H9 (cell line): ENCODE data around the gene TRAF5. TPM values are rescaled to one million over a fixed set of nuclear protein-coding genes. Genes with fewer than 3 reads are reported as not detected.

Source experiments
- DNase-seq: peaks from one replicate; pipeline ENCODE4 v3.0.0-alpha.2; 2017
- H2AFZ ChIP-seq: one replicate; pipeline ENCODE4 v1.6.1; 2013; ENCODE audit warnings: mild to moderate bottlenecking, low read length, control low read depth, moderate library complexity
- H2AK5ac ChIP-seq: 2 replicates; pipeline ENCODE4 v1.6.1; 2013; ENCODE audit warnings: low read length, control low read depth, mixed read lengths; ENCODE audit not compliant: insufficient read length
- H2BK120ac ChIP-seq: one replicate; pipeline ENCODE4 v1.6.1; 2013; ENCODE audit warnings: low read depth, mild to moderate bottlenecking, low read length, control low read depth, inconsistent platforms; ENCODE audit not compliant: poor library complexity, severe bottlenecking
- H2BK12ac ChIP-seq: 2 replicates; pipeline ENCODE4 v1.6.1; 2013; ENCODE audit warnings: low read length, control low read depth, mixed read lengths, low read depth; ENCODE audit not compliant: insufficient read length
- H2BK15ac ChIP-seq: 2 replicates; pipeline ENCODE4 v1.6.1; 2013; ENCODE audit warnings: low read depth, low read length, control low read depth
- H2BK20ac ChIP-seq: one replicate; pipeline ENCODE4 v1.6.1; 2013; ENCODE audit warnings: low read depth, mild to moderate bottlenecking, low read length, control low read depth, inconsistent platforms; ENCODE audit not compliant: poor library complexity, severe bottlenecking
- H2BK5ac ChIP-seq: 2 replicates; pipeline ENCODE4 v1.6.1; 2013; ENCODE audit warnings: low read length, control low read depth, mixed read lengths; ENCODE audit not compliant: insufficient read length
- H3K14ac ChIP-seq: 2 replicates; pipeline ENCODE4 v1.6.1; 2013; ENCODE audit warnings: low read length, control low read depth; ENCODE audit not compliant: insufficient read depth
- H3K18ac ChIP-seq: 2 replicates; pipeline ENCODE4 v1.6.1; 2013; ENCODE audit warnings: low read depth, mild to moderate bottlenecking, mixed read lengths, low read length, control low read depth; ENCODE audit not compliant: insufficient read length
- H3K23ac ChIP-seq: 2 replicates; pipeline ENCODE4 v1.6.1; 2013; ENCODE audit warnings: low read length, control low read depth, mixed read lengths, low read depth; ENCODE audit not compliant: insufficient read length
- H3K23me2 ChIP-seq: 2 replicates; pipeline ENCODE4 v1.6.1; 2013; ENCODE audit warnings: low read depth, mild to moderate bottlenecking, mixed read lengths, low read length, control low read depth; ENCODE audit not compliant: insufficient read length, poor library complexity, severe bottlenecking
- H3K27ac ChIP-seq: 2 replicates; pipeline ENCODE4 v1.5.1; 2013; ENCODE audit warnings: low read length, control low read depth, mixed read lengths, low read depth; ENCODE audit not compliant: insufficient read length
- H3K27me3 ChIP-seq: 2 replicates; pipeline ENCODE4 v1.6.1; 2013; ENCODE audit warnings: low read length, control low read depth, inconsistent platforms; ENCODE audit not compliant: insufficient read depth
- H3K4ac ChIP-seq: 2 replicates; pipeline ENCODE4 v1.6.1; 2013; ENCODE audit warnings: low read depth, mild to moderate bottlenecking, control low read depth, inconsistent platforms, low read length, moderate library complexity
- H3K4me1 ChIP-seq: 2 replicates; pipeline ENCODE4 v1.6.1; 2013; ENCODE audit warnings: low read length, control low read depth, inconsistent platforms; ENCODE audit not compliant: insufficient read depth
- H3K4me2 ChIP-seq: 2 replicates; pipeline ENCODE4 v1.6.1; 2013; ENCODE audit warnings: low read length, control low read depth, mixed read lengths; ENCODE audit not compliant: insufficient read length, insufficient read depth
- H3K56ac ChIP-seq: 2 replicates; pipeline ENCODE4 v1.6.1; 2013; ENCODE audit warnings: low read depth, mild to moderate bottlenecking, mixed read lengths, low read length, control low read depth; ENCODE audit not compliant: insufficient read length
- H3K79me1 ChIP-seq: 2 replicates; pipeline ENCODE4 v1.6.1; 2013; ENCODE audit warnings: low read depth, mild to moderate bottlenecking, moderate library complexity, low read length, control low read depth, inconsistent platforms; ENCODE audit not compliant: insufficient read depth, poor library complexity, severe bottlenecking
- H3K79me2 ChIP-seq: 2 replicates; pipeline ENCODE4 v1.6.1; 2013; ENCODE audit warnings: low read length, control low read depth, inconsistent platforms; ENCODE audit not compliant: insufficient read depth
- H3K9ac ChIP-seq: 2 replicates; pipeline ENCODE4 v1.6.1; 2013; ENCODE audit warnings: low read length, control low read depth, mixed read lengths; ENCODE audit not compliant: insufficient read length; ENCODE audit errors: extremely low read depth
- H3K9me3 ChIP-seq: one replicate; pipeline ENCODE4 v1.6.1; 2013; ENCODE audit warnings: low read depth, low read length, inconsistent platforms; ENCODE audit not compliant: control insufficient read depth
- H3T11ph ChIP-seq: one replicate; pipeline ENCODE4 v1.6.1; 2013; ENCODE audit warnings: mild to moderate bottlenecking, low read length, control low read depth, inconsistent platforms
- H4K20me1 ChIP-seq: one replicate; pipeline ENCODE4 v1.6.1; 2013; ENCODE audit not compliant: control insufficient read depth, insufficient read length, insufficient read depth
- H4K5ac ChIP-seq: 2 replicates; pipeline ENCODE4 v1.6.1; 2013; ENCODE audit warnings: low read depth, mild to moderate bottlenecking, mixed read lengths, low read length, control low read depth; ENCODE audit not compliant: insufficient read length
- H4K8ac ChIP-seq: replicated peaks from 2 replicates; pipeline ENCODE4 v1.6.1; 2013; ENCODE audit warnings: low read length, control low read depth, mixed read lengths, low read depth; ENCODE audit not compliant: insufficient read length
- H4K91ac ChIP-seq: 2 replicates; pipeline ENCODE4 v1.6.1; 2013; ENCODE audit warnings: low read depth, mild to moderate bottlenecking, moderate library complexity, mixed read lengths, low read length, control low read depth; ENCODE audit not compliant: insufficient read length
- H3K27ac Mint-ChIP-seq, 3 experiments: 2 replicates in 2 of 3; 3 replicates in 1 of 3; pipeline ENCODE4 v1.8.0; 2020 to 2021; ENCODE audit warnings: mixed read lengths in 3 of 3, mild to moderate bottlenecking in 1 of 3, moderate library complexity in 1 of 3
- H3K27me3 Mint-ChIP-seq: 2 replicates; pipeline ENCODE4 v1.8.0; 2021; ENCODE audit warnings: low read depth, mild to moderate bottlenecking, moderate library complexity, mixed read lengths
- H3K36me3 Mint-ChIP-seq, 3 experiments: 2 replicates in 2 of 3; 3 replicates in 1 of 3; pipeline ENCODE4 v1.8.0; 2020 to 2021; ENCODE audit warnings: low read depth in 3 of 3, mixed read lengths in 3 of 3; ENCODE audit not compliant: insufficient read depth in 1 of 3
- H3K4me1 Mint-ChIP-seq, 2 experiments: 2 replicates each; pipeline ENCODE4 v1.8.0; 2020; ENCODE audit warnings: mixed read lengths in 2 of 2
- H3K4me3 Mint-ChIP-seq, 2 experiments: 2 replicates in 1 of 2; 3 replicates in 1 of 2; pipeline ENCODE4 v1.8.0; 2020 to 2021; ENCODE audit warnings: mild to moderate bottlenecking in 2 of 2, mixed read lengths in 2 of 2, moderate library complexity in 1 of 2
- H3K9me3 Mint-ChIP-seq, 2 experiments: 2 replicates in 1 of 2; 3 replicates in 1 of 2; pipeline ENCODE4 v1.8.0; 2020; ENCODE audit warnings: mild to moderate bottlenecking in 2 of 2, mixed read lengths in 2 of 2, moderate library complexity in 1 of 2
- CTCF ChIP-seq: fragments of 200-600 bp; sonication (generic); conservative IDR thresholded peaks from 3 replicates; pipeline ENCODE4 v1.8.0; 2021; ENCODE audit warnings: antibody characterized with exemption, mild to moderate bottlenecking
- WGBS: extraction: QIAGEN DNeasy Blood & Tissue Kit; methylation state at CpG from one replicate; pipeline ENCODE4 v1.1.7; 2013; ENCODE audit warnings: missing lambda C conversion rate, low lambda C conversion rate, mixed read lengths; ENCODE audit not compliant: insufficient read length; ENCODE audit errors: extremely low coverage; 5-methylcytosine and 5-hydroxymethylcytosine counted together
- total RNA-seq: library from RNA; stranded (reverse); gene quantifications from 2 replicates; pipeline ENCODE4 v1.2.1, GENCODE V29; 2021

TRAF5 gene
- total RNA-seq, 1 experiment from 2014 or later: 19.1 TPM

GRCh38 chr1:211371406-211372105, 44.9 kb downstream of the TRAF5 start:
- Histone ChIP-seq H3K23ac (no peak overlapping the region), H4K91ac (no peak overlapping the region), H2BK12ac (no peak overlapping the region), H3T11ph (no peak overlapping the region), H2BK15ac (no peak overlapping the region), H4K8ac (no peak overlapping the region), H3K18ac (no peak overlapping the region), H3K9me3 (no peaks in the 10 kb centered on the region), H3K4me1 (no peaks in the 10 kb centered on the region), H3K4me2 (no peak overlapping the region), H3K14ac (no peak overlapping the region), H4K20me1 (no peaks in the 10 kb centered on the region), H2BK120ac (no peak overlapping the region), H2BK20ac (no peak overlapping the region), H3K27ac (no peak overlapping the region), H2AK5ac (no peak overlapping the region), H4K5ac (no peak overlapping the region), H3K79me1 (no peaks in the 10 kb centered on the region), H3K56ac (no peak overlapping the region), H3K27me3 (no peaks in the 10 kb centered on the region), H3K79me2 (no peaks in the 10 kb centered on the region), H2AFZ (no peak overlapping the region), H3K4ac (no peak overlapping the region), H2BK5ac (no peak overlapping the region), H3K23me2 (no peaks in the 10 kb centered on the region), H3K9ac (no peak overlapping the region)
- DNase-seq: no peak
- no CpG with 5 or more reads among the region's 1 CpG for WGBS
- Mint-ChIP-seq H3K9me3 (no peaks in the 10 kb centered on the region), H3K36me3 (peaks cover 2 to 19% (median 15%) of the 10 kb centered on the region in 3 experiments; a peak in 5 of 7 replicates), H3K27me3 (no peaks in the 10 kb centered on the region), H3K4me3 (no peak overlapping the region), H3K4me1 (peaks cover 17 to 28% of the 10 kb centered on the region in 2 experiments), H3K27ac (peak overlapping the region in 1 of 3 experiments; percentile 33; a peak in 3 of 7 replicates)
- TF ChIP-seq CTCF: no peak
